HG02852 (cell line): ENCODE data around the gene PDGFRB.

Experiments used
- ATAC-seq: cut with Tn5 transposase; IDR thresholded peaks from one replicate; pipeline ENCODE4 v1.9.1; 2021; ENCODE audit warnings: mild to moderate bottlenecking, moderate library complexity; ENCODE audit not compliant: unreplicated experiment

The PDGFRB gene

GRCh38 chr5:150118561-150119229 is 37.0 kb downstream of the PDGFRB start:
- no peak for ATAC-seq

- no peak for ATAC-seq
Measured at GRCh38 chr5:150117945-150118560, 37.6 kb downstream of the PDGFRB start.

- no peak for ATAC-seq
Measured at GRCh38 chr5:150116667-150117400, 38.8 kb downstream of the PDGFRB start.

- no peak for ATAC-seq
Measured at GRCh38 chr5:150114773-150115408, 40.8 kb downstream of the PDGFRB start.

- ATAC-seq = no peak
Measured at GRCh38 chr5:150114102-150114641, 41.5 kb downstream of the PDGFRB start.

GRCh38 chr5:150113047-150113744 is 42.4 kb downstream of the PDGFRB start:
- no peak for ATAC-seq

- no peak for ATAC-seq
Measured at GRCh38 chr5:150112201-150113046, 43.2 kb downstream of the PDGFRB start.

- ATAC-seq = no peak
Measured at GRCh38 chr5:150111122-150111521, 44.5 kb downstream of the PDGFRB start.

GRCh38 chr5:150109921-150110320 is 45.7 kb downstream of the PDGFRB start:
- no peak for ATAC-seq

- ATAC-seq = no peak
Measured at GRCh38 chr5:150108711-150109514, 46.7 kb downstream of the PDGFRB start.

GRCh38 chr5:150107909-150108447 is 47.7 kb downstream of the PDGFRB start:
- no peak for ATAC-seq

GRCh38 chr5:150106674-150107426 is 48.8 kb downstream of the PDGFRB start:
- ATAC-seq = no peak

GRCh38 chr5:150105928-150106615 is 49.6 kb downstream of the PDGFRB start:
- ATAC-seq = no peak

- no peak for ATAC-seq
Measured at GRCh38 chr5:150104550-150104870, 51.1 kb downstream of the PDGFRB start.

- no peak for ATAC-seq
Measured at GRCh38 chr5:150103678-150104549, 51.7 kb downstream of the PDGFRB start.

- no peak for ATAC-seq
Measured at GRCh38 chr5:150101023-150101422, 54.6 kb downstream of the PDGFRB start.

GRCh38 chr5:150097152-150097551 is 58.5 kb downstream of the PDGFRB start:
- no peak for ATAC-seq
